Activated effector memory CD4-positive, alpha-beta T cell treated with anti-CD3 and anti-CD28 coated beads, Interleukin-2, amount 50 U/mL, for 16 hours (primary cell): ENCODE measurements around the gene IDH2.
A peak's percentile ranks its signal among the peaks of the same experiment; 100 is the strongest.
"Not testable (repeated sequence)": the region's sequence is repeated elsewhere in the genome, so short reads cannot be mapped to it uniquely, and the experiment has no call there.

ENCODE experiments used
- DNase-seq: peaks from one replicate; pipeline ENCODE4 v3.0.0-alpha.2; 2020

IDH2 gene

GRCh38 chr15:90114451-90114901, 12.2 kb upstream of the IDH2 start:
- DNase-seq, result no peak

- DNase-seq, result no peak
Measured at GRCh38 chr15:90113166-90113565, 10.9 kb upstream of the IDH2 start.

GRCh38 chr15:90109163-90109751, 7.0 kb upstream of the IDH2 start:
- not testable (repeated sequence) for DNase-seq

- DNase-seq, result not testable (repeated sequence)
Measured at GRCh38 chr15:90108038-90108437, 5.8 kb upstream of the IDH2 start.

- no peak for DNase-seq
Measured at GRCh38 chr15:90106522-90107117, 4.4 kb upstream of the IDH2 start.

GRCh38 chr15:90105521-90105920, 3.3 kb upstream of the IDH2 start:
- DNase-seq, result no peak

GRCh38 chr15:90104551-90104950, 2.3 kb upstream of the IDH2 start:
- no peak for DNase-seq

- no peak for DNase-seq
Measured at GRCh38 chr15:90103701-90104329, 1.5 kb upstream of the IDH2 start.

GRCh38 chr15:90101130-90101968, 919 bp downstream of the IDH2 start:
- DNase-seq, result peak; percentile 75

- peak; percentile 66 for DNase-seq
Measured at GRCh38 chr15:90099868-90100831, 2.1 kb downstream of the IDH2 start.

GRCh38 chr15:90099072-90099867, 3.0 kb downstream of the IDH2 start:
- peak; percentile 74 for DNase-seq

GRCh38 chr15:90097475-90097874, 4.8 kb downstream of the IDH2 start:
- peak; percentile 84 for DNase-seq

GRCh38 chr15:90095521-90095959, 6.7 kb downstream of the IDH2 start:
- DNase-seq, result no peak

GRCh38 chr15:90091156-90091931, 10.9 kb downstream of the IDH2 start:
- DNase-seq, result no peak

- DNase-seq, result no peak
Measured at GRCh38 chr15:90090226-90090848, 11.9 kb downstream of the IDH2 start.

- no peak for DNase-seq
Measured at GRCh38 chr15:90087454-90088154, 14.7 kb downstream of the IDH2 start.

- DNase-seq, result peak; percentile 82
Measured at GRCh38 chr15:90086868-90087268, 15.4 kb downstream of the IDH2 start.

- DNase-seq, result no peak
Measured at GRCh38 chr15:90085565-90085964, 16.7 kb downstream of the IDH2 start.

- no peak for DNase-seq
Measured at GRCh38 chr15:90084876-90085423, 17.3 kb downstream of the IDH2 start.
